GM19438 (cell line): ENCODE results near the gene TSPAN19.
A peak's percentile ranks its signal among the peaks of the same experiment; 100 is the strongest.
"Not testable (repeated sequence)": the region's sequence is repeated elsewhere in the genome, so short reads cannot be mapped to it uniquely, and the experiment has no call there.

ENCODE experiments used
- ATAC-seq: cut with Tn5 transposase; IDR thresholded peaks from one replicate; pipeline ENCODE4 v1.9.1; 2021; ENCODE audit warnings: low read depth; ENCODE audit not compliant: unreplicated experiment

Gene TSPAN19

GRCh38 chr12:85036234-85036707 is at the start of gene TSPAN19, which contains the start of gene LRRIQ1:
Gene TSPAN19 (minus strand): TSS chr12:85036277. CDS start chr12:85029946, 6,331 bp downstream.
Gene LRRIQ1 (plus strand): TSS chr12:85036351. CDS start chr12:85038177, 1,826 bp downstream.
- ATAC-seq: no peak

- ATAC-seq: no peak
Observed at GRCh38 chr12:85085066-85085465, 49.0 kb upstream of the TSPAN19 start.

GRCh38 chr12:85076688-85077430 is 40.8 kb upstream of the TSPAN19 start:
- peak; percentile 60 for ATAC-seq

GRCh38 chr12:85072826-85073225 is 36.7 kb upstream of the TSPAN19 start:
- ATAC-seq: no peak

GRCh38 chr12:85065837-85066482 is 29.9 kb upstream of the TSPAN19 start:
- no peak for ATAC-seq

- no peak for ATAC-seq
Observed at GRCh38 chr12:85060916-85061315, 24.8 kb upstream of the TSPAN19 start.

- no peak for ATAC-seq
Observed at GRCh38 chr12:85059594-85059993, 23.5 kb upstream of the TSPAN19 start.

GRCh38 chr12:85058339-85058738 is 22.3 kb upstream of the TSPAN19 start:
- no peak for ATAC-seq

- peak; percentile 84 for ATAC-seq
Observed at GRCh38 chr12:85057370-85057963, 21.4 kb upstream of the TSPAN19 start.

- no peak for ATAC-seq
Observed at GRCh38 chr12:85043829-85044228, 7.8 kb upstream of the TSPAN19 start.

GRCh38 chr12:85041395-85041794 is 5.3 kb upstream of the TSPAN19 start:
- ATAC-seq: no peak

- ATAC-seq: no peak
Observed at GRCh38 chr12:85036733-85037132, 656 bp upstream of the TSPAN19 start.

GRCh38 chr12:85029456-85029855 is 6.6 kb downstream of the TSPAN19 start:
- no peak for ATAC-seq

GRCh38 chr12:85018098-85018497 is 18.0 kb downstream of the TSPAN19 start:
- no peak for ATAC-seq

- ATAC-seq: no peak
Observed at GRCh38 chr12:85017618-85018017, 18.5 kb downstream of the TSPAN19 start.

GRCh38 chr12:85017133-85017532 is 18.9 kb downstream of the TSPAN19 start:
- no peak for ATAC-seq

- no peak for ATAC-seq
Observed at GRCh38 chr12:85016413-85016812, 19.7 kb downstream of the TSPAN19 start.

- ATAC-seq: no peak
Observed at GRCh38 chr12:85007836-85008235, 28.2 kb downstream of the TSPAN19 start.

- no peak for ATAC-seq
Observed at GRCh38 chr12:85006206-85006605, 29.9 kb downstream of the TSPAN19 start.

GRCh38 chr12:85005615-85006014 is 30.5 kb downstream of the TSPAN19 start:
- ATAC-seq: no peak

- ATAC-seq: not testable (repeated sequence)
Observed at GRCh38 chr12:85005047-85005446, 31.0 kb downstream of the TSPAN19 start.
